NCI-H2171 (cell line): ENCODE data around the gene PGAM2.
"Not testable (repeated sequence)": the region's sequence is repeated elsewhere in the genome, so short reads cannot be mapped to it uniquely, and the experiment has no call there.

ENCODE experiments used
- DNase-seq: peaks from one replicate; lab custom pipeline; 2025; lab: John Stamatoyannopoulos, UW

PGAM2 gene

DNA sequence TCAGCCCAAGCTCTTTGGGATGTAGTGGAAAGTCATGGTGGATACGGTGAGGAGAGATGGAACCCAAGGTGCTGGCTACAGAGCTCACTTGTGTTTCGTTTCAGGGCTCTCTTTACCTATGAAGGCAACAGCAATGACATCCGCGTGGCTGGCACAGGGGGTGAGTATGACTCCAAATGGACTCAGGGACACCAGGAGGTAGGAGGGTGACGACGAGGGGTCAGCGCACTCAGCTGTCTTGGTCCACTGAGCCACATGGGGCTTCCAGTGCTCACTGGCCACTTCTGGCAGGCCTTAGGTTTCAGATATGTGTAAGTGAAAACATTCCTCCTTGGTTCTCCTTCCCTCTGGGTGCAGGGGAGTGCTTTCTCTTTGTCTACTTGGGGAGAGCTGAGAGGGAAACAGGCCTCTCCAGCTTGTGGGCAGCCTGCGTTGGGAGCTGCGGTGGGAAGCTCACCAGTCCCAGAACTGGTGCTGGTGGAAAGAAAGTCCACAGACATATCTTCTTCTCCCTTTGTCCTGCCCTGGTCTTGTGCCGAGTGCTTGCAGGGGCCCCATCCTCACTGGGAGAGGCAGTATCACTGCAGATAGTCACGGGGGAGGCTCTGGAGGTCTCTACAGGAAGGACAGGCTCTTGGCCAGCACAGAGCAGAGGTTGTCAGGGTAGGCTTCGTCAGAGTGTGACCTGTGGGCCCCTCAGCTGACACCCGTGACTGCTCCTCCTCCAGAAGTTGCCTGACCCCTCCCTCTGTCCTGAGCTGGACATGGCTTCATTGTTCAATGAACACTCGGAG lies 15.0 kb downstream of the PGAM2 start:
- DNase-seq, result no peak

DNA sequence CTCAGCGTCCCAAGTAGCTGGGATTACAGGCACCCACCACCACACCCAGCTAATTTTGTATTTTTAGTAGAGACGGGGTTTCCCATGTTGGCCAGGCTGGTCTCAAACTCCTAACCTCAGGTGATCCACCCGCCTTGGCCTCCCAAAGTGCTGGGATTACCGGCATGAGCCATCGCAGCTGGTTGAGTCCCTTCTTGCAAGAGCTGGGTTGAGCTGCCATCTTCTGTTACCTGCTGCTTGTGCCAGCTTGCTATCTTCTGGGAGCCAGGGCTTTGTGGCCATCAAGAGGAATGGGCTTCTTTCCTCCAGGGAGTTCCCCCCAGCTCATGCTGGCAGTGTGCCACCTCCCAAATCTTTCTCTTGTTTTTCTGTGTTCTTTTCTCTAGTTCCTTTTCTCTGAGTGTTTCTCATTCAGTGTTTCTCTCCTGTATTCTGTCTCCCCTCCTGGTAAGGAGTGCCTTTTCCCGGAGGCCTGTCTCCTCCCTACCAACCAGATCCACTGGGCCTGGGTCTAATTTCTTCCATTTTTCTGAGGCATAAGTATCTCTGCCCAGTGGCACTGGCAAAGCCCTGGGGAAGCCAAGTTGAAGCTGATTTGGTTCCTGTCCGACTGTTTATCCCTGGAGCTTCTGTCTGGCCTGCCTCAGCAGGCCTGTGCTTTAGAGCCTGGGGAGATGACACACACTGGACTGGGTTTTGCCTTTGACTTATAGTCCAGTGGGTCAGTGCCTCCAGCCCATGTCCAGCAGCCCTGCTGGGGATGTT lies 17.2 kb downstream of the PGAM2 start:
- no peak for DNase-seq

DNA sequence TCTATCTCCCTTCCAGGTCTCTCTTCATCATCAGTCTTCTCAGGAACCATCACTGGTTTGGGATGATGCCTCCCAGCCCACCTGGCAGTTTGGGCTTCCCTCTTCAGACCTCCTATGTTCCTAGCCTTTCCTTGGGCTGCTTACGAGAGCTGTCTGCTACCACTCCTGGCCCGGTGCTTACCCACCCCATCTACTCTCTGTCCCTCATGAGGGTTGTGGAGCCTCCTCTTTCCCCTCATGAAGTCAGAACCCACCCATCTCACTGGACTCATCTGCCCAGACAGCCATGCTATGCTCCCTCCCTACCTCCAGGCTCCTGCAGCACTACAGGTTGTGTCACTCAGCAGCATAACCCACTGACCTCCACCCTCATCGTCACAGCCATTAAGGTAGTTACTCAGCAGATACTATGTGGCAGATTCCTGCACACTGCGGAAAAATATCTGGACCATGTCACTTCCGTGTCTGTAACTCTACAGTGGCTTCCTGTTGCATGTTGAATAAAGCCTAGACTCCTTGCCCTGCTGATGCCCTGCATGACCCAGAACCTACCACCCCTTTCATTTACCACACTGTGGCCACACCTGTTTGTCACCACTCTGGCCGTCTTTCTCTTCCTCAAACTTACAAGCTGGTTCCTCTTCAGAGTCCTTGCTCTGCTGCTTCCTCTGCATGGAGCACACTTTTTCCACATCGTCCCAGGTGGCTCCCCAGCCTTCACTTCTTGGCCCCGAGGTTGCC lies 18.9 kb downstream of the PGAM2 start:
- no peak for DNase-seq

DNA sequence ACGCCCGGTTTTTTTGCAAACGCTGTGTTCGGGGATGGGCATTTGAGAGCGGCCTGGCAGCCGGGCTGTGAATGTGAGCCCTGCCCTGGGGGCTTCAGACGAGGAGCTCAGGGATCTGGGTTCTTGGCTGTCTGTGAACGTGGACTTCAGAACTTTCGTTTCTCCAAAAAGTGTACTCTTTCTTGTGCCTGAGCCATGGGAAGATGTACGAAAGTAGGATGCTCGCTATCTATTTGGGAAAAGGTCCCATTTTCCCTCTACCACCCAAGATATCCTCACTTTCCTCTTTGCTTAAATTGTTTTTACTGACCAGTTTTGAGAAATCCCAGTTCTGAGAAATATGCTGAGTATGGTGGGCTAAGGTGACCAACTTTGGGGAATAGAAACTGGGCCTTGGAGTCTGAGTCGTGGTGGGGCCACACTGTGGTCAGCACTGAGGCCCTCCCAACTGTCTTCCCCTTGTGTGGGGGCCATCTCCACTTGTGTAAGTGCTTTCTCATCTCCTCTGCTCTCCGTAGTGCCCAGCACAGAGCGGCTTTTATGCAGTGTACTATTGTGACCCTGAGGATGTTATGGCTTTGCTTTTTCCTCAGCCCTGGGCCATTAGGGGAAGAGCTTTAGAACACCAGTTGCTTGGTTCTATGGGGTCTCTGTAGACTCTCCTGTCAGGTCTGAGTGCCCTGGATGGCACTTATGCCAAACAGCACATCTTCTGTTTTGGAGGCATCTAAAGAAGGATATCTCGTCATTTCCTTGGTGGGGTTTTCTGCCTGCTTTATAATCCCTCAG lies 19.9 kb downstream of the PGAM2 start:
- DNase-seq, result no peak

DNA sequence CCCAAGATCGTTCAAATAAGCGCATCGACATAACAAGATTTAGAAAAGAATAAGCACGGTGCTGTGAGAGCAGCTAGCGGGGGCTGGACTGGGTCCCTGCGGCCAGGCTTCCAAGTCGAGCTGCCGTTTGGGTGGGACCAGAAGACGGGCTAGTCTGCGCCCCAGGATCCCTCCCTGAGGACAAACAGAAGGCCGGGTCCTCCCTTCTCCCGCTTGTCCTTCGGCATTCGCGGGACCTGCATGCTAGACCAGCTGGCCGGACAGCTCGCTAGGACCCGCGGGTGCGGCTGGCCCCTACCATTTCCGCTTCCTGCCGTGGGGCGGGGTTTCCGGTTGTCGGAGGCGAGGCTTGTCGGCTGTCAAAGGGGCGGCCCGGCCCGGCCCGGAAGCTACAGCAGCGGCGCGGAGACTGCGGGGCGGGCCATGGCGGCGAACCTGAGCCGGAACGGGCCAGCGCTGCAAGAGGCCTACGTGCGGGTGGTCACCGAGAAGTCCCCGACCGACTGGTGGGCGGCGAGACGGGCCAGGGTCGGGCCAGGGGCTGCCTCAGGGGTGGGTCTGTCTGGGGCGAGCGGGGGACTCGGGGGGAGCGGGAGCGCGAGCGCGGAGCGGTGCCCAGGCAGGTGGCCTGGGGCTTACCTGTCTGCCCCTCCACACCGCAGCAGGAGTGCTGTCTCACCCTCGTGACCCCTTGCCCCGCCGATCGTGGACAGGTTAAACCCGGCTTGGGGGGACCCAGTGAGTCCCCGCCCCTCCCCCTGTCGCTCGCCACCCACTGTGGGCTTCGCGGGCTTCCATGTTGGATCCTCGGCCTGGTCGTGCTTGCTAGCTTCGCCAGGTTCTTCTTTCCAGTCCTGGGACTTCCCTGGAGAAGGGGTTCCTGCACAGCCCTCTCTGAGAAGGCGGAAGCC lies 20.8 kb downstream of the PGAM2 start, which contains the start of gene DBNL:
Gene DBNL (plus strand): TSS at position 388 of the 911 bp plus-strand sequence. CDS start 36 bp downstream, at position 424.
- peak; percentile 78 for DNase-seq

DNA sequence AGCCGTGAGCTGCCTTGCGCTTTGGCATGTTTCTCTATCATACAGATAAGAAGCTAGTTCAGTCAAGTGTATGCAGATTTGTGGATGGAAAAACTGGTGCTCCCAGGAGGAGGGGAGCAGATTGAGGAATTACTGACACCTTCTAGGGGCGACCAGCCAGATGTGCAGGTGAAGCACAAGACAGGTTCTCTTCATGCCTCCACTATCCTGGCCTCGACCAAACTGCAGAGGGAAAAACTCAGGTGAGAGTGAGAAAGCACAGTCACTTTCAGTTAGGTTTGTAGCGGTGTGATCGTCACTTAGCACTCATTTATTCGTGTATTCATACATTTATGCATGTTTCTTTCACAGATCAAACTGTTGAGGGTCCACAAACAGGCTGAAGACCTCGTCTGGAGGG lies 21.5 kb downstream of the PGAM2 start:
- DNase-seq, result no peak

DNA sequence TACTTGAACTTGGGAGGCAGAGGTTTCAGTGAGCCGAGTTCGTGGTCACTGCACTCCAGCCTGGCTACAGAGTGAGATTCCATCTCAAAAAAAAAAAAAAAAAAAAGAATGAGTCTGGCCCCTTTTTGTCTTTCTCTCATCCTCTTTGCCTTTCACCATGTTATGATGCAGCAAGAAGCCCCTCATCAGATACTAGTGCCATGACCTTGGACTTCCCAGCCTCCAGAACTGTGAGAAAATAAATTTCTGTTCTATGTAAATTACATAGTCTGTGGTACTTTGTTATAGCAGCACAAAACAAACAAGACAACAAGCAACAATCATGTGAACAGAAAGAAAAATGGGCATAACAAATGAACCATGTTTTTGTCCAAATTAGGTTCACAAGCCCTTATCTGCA lies 23.1 kb downstream of the PGAM2 start:
- no peak for DNase-seq

DNA sequence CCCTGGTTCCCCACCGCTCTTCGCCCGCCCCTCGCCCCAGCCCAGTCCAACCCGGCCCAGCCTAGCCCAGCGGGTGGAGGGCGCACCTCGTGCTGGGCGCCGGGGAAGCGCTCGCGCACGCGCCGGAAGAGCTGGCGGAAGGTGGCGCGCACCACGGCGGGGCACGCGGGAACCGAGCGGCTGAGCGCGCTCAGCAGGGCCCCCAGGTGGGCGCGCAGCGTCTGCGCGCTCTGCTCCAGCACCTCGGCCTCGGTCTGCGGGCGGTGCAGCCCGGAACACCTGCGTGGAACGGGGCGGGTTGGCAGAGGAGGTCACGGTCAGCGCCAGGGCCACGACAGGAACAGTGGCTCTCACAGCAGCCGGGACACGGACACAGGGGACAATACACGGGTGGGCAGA lies 24.9 kb downstream of the PGAM2 start:
- DNase-seq, result peak; percentile 47

DNA sequence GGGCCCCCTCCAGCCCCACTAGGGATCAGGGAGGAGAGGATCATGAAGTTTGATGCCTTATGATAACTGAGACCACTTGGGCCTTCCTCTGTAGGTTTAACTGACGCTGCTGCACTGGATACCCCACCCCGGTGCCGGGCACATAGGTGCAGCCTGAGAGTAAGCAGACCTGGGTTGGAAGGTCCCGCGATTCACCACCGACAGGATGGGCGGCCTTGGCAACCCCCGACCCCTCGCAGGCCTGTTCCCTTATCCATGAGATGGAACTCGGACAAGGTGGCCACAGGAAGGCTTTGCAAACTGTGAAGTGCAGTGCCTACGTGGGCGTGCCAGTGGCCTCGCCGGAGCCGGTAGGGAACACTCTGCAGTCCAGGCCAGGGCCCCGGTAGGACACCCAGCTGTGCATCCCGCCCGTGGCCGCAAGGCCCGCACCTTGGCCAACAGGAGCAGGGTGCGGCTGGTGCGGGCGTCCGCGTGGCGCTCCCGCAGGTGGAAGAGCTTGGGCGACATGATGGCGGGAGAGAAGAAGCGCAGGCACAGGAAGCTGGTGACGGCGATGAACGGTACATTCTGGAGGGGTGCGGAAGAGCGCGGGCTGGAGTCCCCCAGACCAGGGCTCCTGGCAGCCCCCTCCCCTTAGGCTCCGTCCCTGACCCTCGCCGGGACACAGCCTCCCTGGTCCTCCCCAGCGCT lies 25.4 kb downstream of the PGAM2 start:
- DNase-seq, result not testable (repeated sequence)

DNA sequence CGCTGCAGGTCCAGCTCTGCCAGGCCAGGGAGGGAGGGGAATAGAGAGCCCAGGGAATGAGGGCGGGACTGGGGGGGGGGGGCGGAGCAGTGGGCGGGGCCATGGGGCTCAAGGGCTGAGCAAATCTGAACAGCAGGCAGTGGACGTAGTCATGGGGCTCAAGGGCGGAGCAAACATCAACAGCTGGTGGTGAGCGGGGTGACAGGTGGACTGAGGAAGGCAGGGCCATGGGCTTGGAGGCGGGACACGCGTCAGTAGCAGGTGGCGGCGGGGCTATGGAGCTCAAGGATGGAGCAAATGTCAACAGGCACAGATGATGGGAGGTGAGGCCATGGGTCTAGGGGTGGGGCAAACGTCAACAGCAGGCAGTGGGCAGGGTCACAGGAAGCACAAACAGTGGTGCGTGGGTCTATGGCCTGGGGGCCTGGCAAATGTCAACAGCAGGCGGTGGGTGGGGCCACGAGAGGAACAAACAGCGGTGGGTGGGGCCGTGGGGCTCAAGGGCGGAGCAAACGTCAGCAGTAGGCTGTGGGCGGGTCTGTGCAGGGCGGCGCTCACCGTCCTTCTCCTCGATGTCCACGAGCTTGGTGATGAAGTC lies 26.3 kb downstream of the PGAM2 start:
- DNase-seq, result peak; percentile 84

DNA sequence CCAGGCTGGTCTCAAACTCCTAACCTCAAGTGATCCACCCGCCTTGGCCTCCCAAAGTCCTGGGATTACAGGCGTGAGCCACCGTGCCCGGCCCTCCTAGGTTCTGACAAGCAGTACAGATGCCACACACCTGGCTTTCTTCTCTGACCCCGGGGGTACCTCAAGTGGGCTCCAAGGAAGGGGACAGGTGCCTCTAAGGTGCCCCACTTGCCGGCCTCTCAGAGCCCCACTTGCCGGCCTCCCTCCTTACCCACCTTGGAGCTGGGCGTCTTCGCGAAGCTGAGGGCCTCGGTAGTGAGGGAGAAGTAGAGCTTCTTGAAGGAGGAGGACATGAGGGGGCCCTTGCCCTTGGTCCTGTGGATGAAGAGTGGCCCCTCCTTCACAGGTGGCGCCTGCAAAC lies 26.8 kb downstream of the PGAM2 start:
- DNase-seq, result not testable (repeated sequence)

DNA sequence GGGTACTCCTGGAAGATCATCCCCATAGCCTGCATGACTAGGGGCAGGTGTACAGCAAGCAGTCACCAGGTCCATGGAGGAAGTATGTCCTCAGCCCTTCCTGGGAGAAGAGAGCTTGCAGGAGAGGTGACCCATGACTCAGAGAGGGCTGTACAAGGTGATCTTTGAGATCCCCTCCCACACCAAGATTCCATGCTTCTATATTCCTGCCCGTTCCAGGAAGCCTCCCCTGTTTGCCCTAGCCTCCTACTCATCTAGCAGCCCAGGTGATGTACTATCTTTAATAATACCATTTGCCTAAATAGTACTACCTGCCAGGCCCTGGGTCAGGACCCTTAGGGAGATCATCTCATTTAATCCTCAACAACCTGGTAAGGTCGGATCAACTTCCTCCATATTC lies 27.4 kb downstream of the PGAM2 start:
- DNase-seq, result not testable (repeated sequence)

DNA sequence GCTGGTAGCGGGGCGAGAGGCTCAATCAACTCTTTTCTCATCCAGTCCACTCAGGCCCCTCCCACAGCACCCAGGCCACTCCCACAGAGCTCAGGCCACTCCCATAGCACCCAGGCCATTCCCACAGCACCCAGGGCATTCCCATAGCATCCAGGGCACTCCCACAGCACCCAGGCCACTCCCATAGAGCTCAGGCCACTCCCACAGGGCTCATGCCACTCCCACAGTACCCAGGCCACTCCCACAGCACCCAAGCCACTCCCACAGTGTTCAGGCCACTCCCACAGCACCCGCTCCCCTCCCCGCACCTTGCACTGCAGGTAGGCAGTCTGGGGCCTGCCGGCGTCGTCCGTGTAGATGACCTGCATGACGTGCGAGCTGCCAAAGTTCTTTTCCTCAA lies 29.0 kb downstream of the PGAM2 start:
- DNase-seq, result not testable (repeated sequence)

DNA sequence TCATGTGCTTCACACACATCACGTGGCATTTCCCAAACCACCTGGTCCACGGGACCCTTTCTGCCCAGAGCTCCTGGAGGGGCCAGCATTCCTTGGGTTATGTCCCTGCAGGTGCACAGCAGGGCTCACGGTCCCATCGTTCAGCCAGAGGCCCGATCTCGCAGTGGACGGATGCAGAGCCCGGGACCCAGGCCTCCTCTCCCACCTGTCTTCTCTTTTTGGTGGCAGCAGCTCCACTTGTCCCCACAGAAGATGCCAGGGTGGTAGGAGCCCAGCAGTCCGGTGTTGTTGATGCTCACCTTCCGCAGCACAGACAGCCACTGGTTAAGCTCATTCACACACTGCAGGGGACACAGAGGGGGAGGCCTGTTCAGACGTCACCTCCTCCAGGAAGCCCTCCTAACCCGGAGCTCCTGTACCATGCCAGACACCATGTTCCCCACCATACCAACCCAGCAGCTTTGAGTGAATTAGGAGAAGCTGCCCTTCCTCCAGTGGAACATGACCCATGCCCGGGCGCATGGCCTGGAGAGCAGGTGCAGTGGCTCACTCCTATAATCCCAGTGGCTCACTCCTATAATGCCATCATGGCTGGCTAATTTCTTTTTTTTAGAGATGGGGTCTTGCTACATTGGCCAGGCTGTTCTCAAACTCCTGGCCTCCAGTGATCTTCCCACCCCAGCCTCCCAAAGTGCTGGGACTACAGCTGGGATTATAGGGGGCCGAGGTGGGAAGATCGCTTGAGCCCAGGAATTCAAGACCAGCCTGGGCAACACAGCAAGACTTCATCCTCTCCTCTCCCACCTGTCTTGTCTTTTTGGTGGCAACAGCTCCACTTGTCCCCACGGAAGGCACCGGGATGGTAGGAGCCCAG lies 31.2 kb downstream of the PGAM2 start:
- not testable (repeated sequence) for DNase-seq

DNA sequence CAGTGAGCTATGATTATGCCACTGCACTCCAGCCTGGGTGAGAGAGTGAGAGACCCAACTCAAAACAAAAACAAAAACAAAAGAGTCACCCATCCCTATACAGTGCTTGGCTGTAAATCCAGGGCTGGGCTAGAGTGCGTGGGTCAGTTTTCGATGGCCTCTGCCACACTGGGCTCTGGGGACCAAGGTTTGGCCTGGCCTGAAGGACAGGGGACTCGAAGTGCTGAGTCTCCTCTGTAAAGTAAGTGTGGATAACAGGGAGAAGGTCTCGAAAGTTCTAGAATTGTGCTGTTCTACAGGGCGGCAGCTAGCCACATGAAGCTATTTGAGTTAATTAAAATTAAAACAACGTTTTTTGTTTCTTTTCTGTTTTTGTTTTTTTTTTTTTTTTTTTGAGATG lies 33.3 kb downstream of the PGAM2 start:
- DNase-seq, result not testable (repeated sequence)

DNA sequence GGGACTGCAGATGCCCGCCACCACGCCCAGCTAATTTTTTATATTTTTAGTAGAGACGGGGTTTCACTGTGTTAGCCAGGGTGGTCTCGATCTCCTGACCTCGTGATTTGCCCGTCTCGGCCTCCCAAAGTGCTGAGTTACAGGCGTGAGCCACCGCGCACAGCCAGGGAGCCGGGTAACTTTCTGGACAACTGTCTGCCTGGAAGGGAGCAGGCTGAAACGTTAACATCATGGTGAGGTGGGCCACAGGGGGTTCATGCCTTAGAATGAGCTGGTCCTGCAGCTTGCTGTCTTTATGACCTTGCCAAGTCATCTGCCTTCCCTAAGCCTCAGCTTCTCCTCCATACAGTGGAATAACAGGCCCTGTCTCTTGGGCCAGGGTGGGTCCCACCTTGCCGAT lies 34.0 kb downstream of the PGAM2 start:
- not testable (repeated sequence) for DNase-seq

DNA sequence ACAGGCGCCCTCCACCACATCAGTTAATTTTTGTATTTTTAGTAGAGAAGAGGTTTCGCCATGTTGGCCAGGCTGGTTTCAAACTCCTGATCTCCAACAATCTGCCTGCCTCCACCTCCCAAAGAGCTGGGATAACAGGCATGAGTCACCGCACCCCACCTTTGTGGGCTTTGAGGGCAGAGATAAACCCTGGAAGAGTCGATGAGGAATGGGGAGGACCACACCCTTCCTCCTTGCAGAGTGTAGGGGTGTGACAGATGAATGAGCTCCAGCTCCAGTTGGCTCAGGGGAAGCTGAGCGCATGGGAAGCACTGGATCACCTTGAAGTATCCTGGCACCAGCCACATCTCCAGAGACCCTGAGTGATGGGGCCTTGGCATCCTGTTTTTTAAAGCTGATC lies 35.3 kb downstream of the PGAM2 start:
- DNase-seq, result not testable (repeated sequence)

DNA sequence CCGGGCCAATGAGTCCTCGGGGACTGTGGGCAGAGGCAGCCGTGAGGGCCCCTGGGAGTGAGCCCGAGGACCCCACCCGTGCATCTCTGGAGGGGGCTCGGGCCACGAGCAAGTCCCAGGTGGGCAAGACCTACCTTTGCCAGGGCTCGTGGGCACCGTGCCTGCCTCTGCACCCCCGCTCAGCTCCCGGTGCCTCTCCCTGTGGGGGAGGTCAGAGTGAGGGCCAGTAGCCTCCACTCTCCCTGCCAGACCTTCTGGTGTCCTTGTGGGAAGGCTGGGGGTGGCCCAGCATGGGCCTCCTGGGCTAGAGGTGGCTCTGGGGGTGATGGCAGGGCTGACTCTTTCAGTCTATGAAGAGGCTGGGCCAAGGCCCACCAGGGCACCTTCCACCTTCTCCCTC lies 35.9 kb downstream of the PGAM2 start:
- not testable (repeated sequence) for DNase-seq
